DMS53 (cell line): ENCODE results near the gene THADA.

Experiments used
- DNase-seq: peaks from one replicate; lab custom pipeline; 2025; lab: John Stamatoyannopoulos, UW

THADA gene

GRCh38 chr2:43246641-43247040 is 349.2 kb downstream of the THADA start:
- no peak for DNase-seq

GRCh38 chr2:43241558-43241957 is 354.3 kb downstream of the THADA start:
- no peak for DNase-seq

GRCh38 chr2:43240766-43241150 is 355.1 kb downstream of the THADA start:
- DNase-seq: no peak

GRCh38 chr2:43239981-43240765 is 355.7 kb downstream of the THADA start:
- DNase-seq: peak; percentile 10

GRCh38 chr2:43238813-43239212 is 357.0 kb downstream of the THADA start:
- no peak for DNase-seq

GRCh38 chr2:43238176-43238575 is 357.7 kb downstream of the THADA start:
- DNase-seq: no peak

- DNase-seq: no peak
Observed at GRCh38 chr2:43233218-43234212, 362.3 kb downstream of the THADA start.

- no peak for DNase-seq
Observed at GRCh38 chr2:43230951-43231827, 364.6 kb downstream of the THADA start.

- DNase-seq: peak; percentile 19
Observed at GRCh38 chr2:43230351-43230885, 365.4 kb downstream of the THADA start.

GRCh38 chr2:43228756-43229659 is 366.8 kb downstream of the THADA start:
- DNase-seq: no peak

GRCh38 chr2:43228321-43228751 is 367.5 kb downstream of the THADA start:
- DNase-seq: no peak

- no peak for DNase-seq
Observed at GRCh38 chr2:43227830-43228281, 368.0 kb downstream of the THADA start.

GRCh38 chr2:43226955-43227829 is 368.6 kb downstream of the THADA start:
- DNase-seq: peak; percentile 87

GRCh38 chr2:43226558-43226954 is 369.3 kb downstream of the THADA start, which contains the start of gene ZFP36L2:
Gene ZFP36L2, minus strand, starts transcription at chr2:43226606. Its CDS starts 291 bp downstream, at chr2:43226315.
- DNase-seq: peak; percentile 97

- DNase-seq: peak; percentile 75
Observed at GRCh38 chr2:43225788-43226557, 369.9 kb downstream of the THADA start.

- DNase-seq: peak; percentile 75
Observed at GRCh38 chr2:43225093-43225787, 370.6 kb downstream of the THADA start.

GRCh38 chr2:43224571-43225092 is 371.2 kb downstream of the THADA start:
- DNase-seq: no peak
